GM13977 (cell line): ENCODE measurements around the gene ETHE1.

Experiments
- DNase-seq: peaks from one replicate; pipeline ENCODE4 v3.0.0; 2012; ENCODE audit warnings: low spot score
- in situ Hi-C: fragments of 300-500 bp; cut with MboI; formaldehyde crosslinking; loops from one replicate; pipeline ENCODE4 v1.12.0; 2022; ENCODE audit warnings: low sequenced_read_pairs, low pct_unique_long_range_greater_than_20kb, mixed read lengths, inconsistent platforms; ENCODE audit not compliant: unreplicated experiment
- TF ChIP-seq, protein P1 (sequence below): IDR thresholded peaks from 2 replicates; pipeline ENCODE4 v1.5.1; 2012; ENCODE audit warnings: mild to moderate bottlenecking, control low read depth; ENCODE audit not compliant: insufficient read depth; ENCODE audit errors: extremely low read depth, missing control alignments

The ETHE1 gene

GRCh38 chr19:43476606-43477005 is 50.4 kb downstream of the ETHE1 start:
- TF ChIP-seq, protein P1, sequence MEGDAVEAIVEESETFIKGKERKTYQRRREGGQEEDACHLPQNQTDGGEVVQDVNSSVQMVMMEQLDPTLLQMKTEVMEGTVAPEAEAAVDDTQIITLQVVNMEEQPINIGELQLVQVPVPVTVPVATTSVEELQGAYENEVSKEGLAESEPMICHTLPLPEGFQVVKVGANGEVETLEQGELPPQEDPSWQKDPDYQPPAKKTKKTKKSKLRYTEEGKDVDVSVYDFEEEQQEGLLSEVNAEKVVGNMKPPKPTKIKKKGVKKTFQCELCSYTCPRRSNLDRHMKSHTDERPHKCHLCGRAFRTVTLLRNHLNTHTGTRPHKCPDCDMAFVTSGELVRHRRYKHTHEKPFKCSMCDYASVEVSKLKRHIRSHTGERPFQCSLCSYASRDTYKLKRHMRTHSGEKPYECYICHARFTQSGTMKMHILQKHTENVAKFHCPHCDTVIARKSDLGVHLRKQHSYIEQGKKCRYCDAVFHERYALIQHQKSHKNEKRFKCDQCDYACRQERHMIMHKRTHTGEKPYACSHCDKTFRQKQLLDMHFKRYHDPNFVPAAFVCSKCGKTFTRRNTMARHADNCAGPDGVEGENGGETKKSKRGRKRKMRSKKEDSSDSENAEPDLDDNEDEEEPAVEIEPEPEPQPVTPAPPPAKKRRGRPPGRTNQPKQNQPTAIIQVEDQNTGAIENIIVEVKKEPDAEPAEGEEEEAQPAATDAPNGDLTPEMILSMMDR: no peak
- in situ Hi-C loops: no loop called here
- DNase-seq: no peak

- TF ChIP-seq, protein P1: no peak
- in situ Hi-C loops: no loop called here
- DNase-seq: peak; percentile 95
Observed at GRCh38 chr19:43474986-43475705, 51.9 kb downstream of the ETHE1 start.

- TF ChIP-seq, protein P1: no peak
- in situ Hi-C loops: no loop called here
- no peak for DNase-seq
Observed at GRCh38 chr19:43474487-43474886, 52.5 kb downstream of the ETHE1 start.

DNA sequence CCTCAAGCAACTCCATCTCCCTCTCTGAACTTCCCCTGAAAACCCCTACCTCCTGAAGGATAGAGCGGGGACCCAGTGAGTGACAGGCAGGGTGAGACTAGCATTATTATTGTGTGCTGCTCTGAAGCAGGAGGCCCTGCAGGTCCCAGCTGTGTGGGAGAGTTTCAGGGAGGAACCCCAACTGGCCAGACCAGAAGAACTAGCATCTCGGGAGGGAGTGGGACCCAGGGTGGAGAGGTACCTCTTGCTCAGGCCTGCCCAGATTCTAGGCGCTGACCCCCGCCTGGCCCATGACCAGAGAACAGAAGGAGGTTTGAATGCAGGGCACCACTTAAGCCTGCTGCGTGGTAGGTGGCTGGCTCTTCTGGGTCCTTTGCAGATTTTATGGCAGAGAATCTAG is 55.9 kb downstream of the ETHE1 start:
- TF ChIP-seq, protein P1: no peak
- in situ Hi-C loops: no loop called here
- no peak for DNase-seq

DNA sequence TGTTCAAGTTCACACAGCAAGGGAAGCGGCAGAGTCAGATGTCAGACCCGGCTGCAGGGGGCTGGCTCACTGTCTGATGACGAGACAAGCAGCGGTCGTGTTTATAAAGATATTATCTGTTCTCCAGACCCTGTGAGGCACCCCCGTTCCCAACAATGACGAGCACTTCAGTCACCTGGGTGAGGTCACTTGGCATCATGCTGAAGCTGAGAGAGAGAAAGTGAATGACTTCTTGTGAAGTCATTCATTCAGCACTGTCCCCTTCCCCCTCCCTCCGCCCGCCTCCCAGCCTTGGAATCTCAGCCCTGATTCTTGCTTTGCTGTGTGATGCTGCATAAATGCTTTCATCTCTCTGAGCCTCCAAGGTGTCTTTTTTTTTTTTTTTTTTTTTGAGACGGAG is 56.7 kb downstream of the ETHE1 start:
- in situ Hi-C loops: no loop called here
- TF ChIP-seq, protein P1: no peak
- no peak for DNase-seq

- in situ Hi-C loops: no loop called here
- no peak for DNase-seq
Observed at GRCh38 chr19:43469160-43469480, 57.9 kb downstream of the ETHE1 start.

More at GRCh38 chr19:43469160-43469480, 57.9 kb downstream of the ETHE1 start:
- TF ChIP-seq, protein P1: no peak
